SKM-1 treated with dmso at 0.1 percent for 144 hours (cell line): ENCODE measurements around the gene PDHX.

Experiments used
- DNase-seq: peaks from one replicate; lab custom pipeline; 2025; ENCODE audit not compliant: unreplicated experiment; lab: John Stamatoyannopoulos, UW

The PDHX gene

GRCh38 chr11:35043936-35044335 is 127.5 kb downstream of the PDHX start:
- DNase-seq, result no peak

GRCh38 chr11:35045236-35045820 is 128.9 kb downstream of the PDHX start:
- DNase-seq, result no peak
